SK-N-SH treated with all-trans-retinoic acid at 6 μM for 48 hours (cell line): ENCODE data around the gene KMO.

ENCODE experiments used
- ATAC-seq: fragments of 200-7000 bp; cut with Tn5 transposase; 3 replicates; pipeline ENCODE4 v1.9.1; 2020; ENCODE audit warnings: mild to moderate bottlenecking, moderate library complexity
- ARNTL ChIP-seq: fragments of 450-650 bp; formaldehyde crosslinking; IDR thresholded peaks from 2 replicates; pipeline ENCODE4 v1.5.0; 2020; ENCODE audit warnings: low read depth, mild to moderate bottlenecking, moderate library complexity, borderline replicate concordance
- BACH2 ChIP-seq: fragments of 250-450 bp; sonication (Bioruptor Pico); IDR thresholded peaks from 2 replicates; pipeline ENCODE4 v1.9.0; 2021; ENCODE audit warnings: mild to moderate bottlenecking, borderline replicate concordance
- CSDC2 ChIP-seq: fragments of 250-450 bp; sonication (Bioruptor Pico); IDR thresholded peaks from 2 replicates; pipeline ENCODE4 v1.5.0; 2020; ENCODE audit warnings: mild to moderate bottlenecking, moderate library complexity
- CSRNP3 ChIP-seq: fragments of 250-450 bp; sonication (Bioruptor Pico); IDR thresholded peaks from 2 replicates; pipeline ENCODE4 v1.5.1; 2021; ENCODE audit warnings: mild to moderate bottlenecking, moderate library complexity
- ESRRG ChIP-seq: fragments of 250-450 bp; sonication (Bioruptor Pico); IDR thresholded peaks from 2 replicates; pipeline ENCODE4 v1.6.1; 2021; ENCODE audit warnings: mild to moderate bottlenecking
- PATZ1 ChIP-seq: fragments of 250-450 bp; sonication (Bioruptor Pico); IDR thresholded peaks from 2 replicates; pipeline ENCODE4 v1.8.0; 2020; ENCODE audit warnings: mild to moderate bottlenecking, moderate library complexity, borderline replicate concordance
- POU6F1 ChIP-seq: fragments of 250-450 bp; sonication (Bioruptor Pico); IDR thresholded peaks from 2 replicates; pipeline ENCODE4 v1.8.0; 2021; ENCODE audit warnings: low read depth, mild to moderate bottlenecking, moderate library complexity, borderline replicate concordance
- SNAI2 ChIP-seq: fragments of 250-450 bp; sonication (Bioruptor Pico); IDR thresholded peaks from 2 replicates; pipeline ENCODE4 v1.5.0; 2020; ENCODE audit warnings: mild to moderate bottlenecking, moderate library complexity
- TCF4 ChIP-seq: fragments of 250-450 bp; sonication (Bioruptor Pico); IDR thresholded peaks from 2 replicates; pipeline ENCODE4 v1.8.0; 2021; ENCODE audit warnings: mild to moderate bottlenecking, moderate library complexity, borderline replicate concordance
- TSHZ2 ChIP-seq: fragments of 250-450 bp; sonication (Bioruptor Pico); IDR thresholded peaks from 2 replicates; pipeline ENCODE4 v1.5.0; 2020; ENCODE audit warnings: mild to moderate bottlenecking, moderate library complexity
- ZC3H10 ChIP-seq: fragments of 250-450 bp; sonication (Bioruptor Pico); IDR thresholded peaks from 2 replicates; pipeline ENCODE4 v1.5.1; 2021; ENCODE audit warnings: mild to moderate bottlenecking, moderate library complexity
- ZFP30 ChIP-seq: fragments of 450-650 bp; formaldehyde crosslinking; IDR thresholded peaks from 2 replicates; pipeline ENCODE4 v1.5.0; 2022; ENCODE audit warnings: mild to moderate bottlenecking, moderate library complexity
- ZNF565 ChIP-seq: fragments of 450-650 bp; formaldehyde crosslinking; conservative IDR thresholded peaks from 2 replicates; pipeline ENCODE4 v1.5.0; 2020; ENCODE audit warnings: low read depth, mild to moderate bottlenecking, moderate library complexity
- ZNF8 ChIP-seq: fragments of 450-650 bp; formaldehyde crosslinking; IDR thresholded peaks from 2 replicates; pipeline ENCODE4 v1.5.0; 2020; ENCODE audit warnings: mild to moderate bottlenecking, moderate library complexity

Gene KMO

GRCh38 chr1:241607497-241607896 lies 75.3 kb downstream of the KMO start:
- no peak for TF ChIP-seq PATZ1 (CRISPR knock-in tag)
- no peak for TF ChIP-seq BACH2
- no peak for ATAC-seq

- TF ChIP-seq POU6F1 (no peak), ZFP30 (CRISPR knock-in tag) (no peak), SNAI2 (CRISPR knock-in tag) (no peak), ESRRG (CRISPR knock-in tag) (no peak), ZNF565 (CRISPR knock-in tag) (no peak), ZC3H10 (CRISPR knock-in tag) (no peak), CSRNP3 (CRISPR knock-in tag) (no peak), TSHZ2 (no peak), TCF4 (no peak), ZNF8 (no peak), PATZ1 (CRISPR knock-in tag) (no peak)
- peak; percentile 35; the same call in 2 of the 3 replicates for ATAC-seq
Measured at GRCh38 chr1:241608379-241609033, 76.3 kb downstream of the KMO start.

GRCh38 chr1:241610056-241610815 lies 78.1 kb downstream of the KMO start:
- no peak for TF ChIP-seq TCF4
- no peak for TF ChIP-seq POU6F1
- ATAC-seq: no peak

GRCh38 chr1:241611063-241611462 lies 78.9 kb downstream of the KMO start:
- no peak for TF ChIP-seq CSDC2 (CRISPR knock-in tag)
- TF ChIP-seq BACH2: no peak
- TF ChIP-seq TCF4: no peak
- TF ChIP-seq ARNTL (CRISPR knock-in tag): no peak
- peak; percentile 88 for ATAC-seq
